ENCODE data around the gene NANS. TPM values are rescaled to one million over a fixed set of nuclear protein-coding genes. Genes with fewer than 3 reads are reported as not detected.
"Not testable (repeated sequence)": the region's sequence is repeated elsewhere in the genome, so short reads cannot be mapped to it uniquely, and the experiment has no call there.

The NANS gene
- total RNA-seq, 1 donor from 2014 or later, result 44.4 TPM

- Histone ChIP-seq H2AFZ (ENCODE audit: low read depth, low read length) (no peak overlapping the region), H3K4me1 (ENCODE audit: insufficient read depth, low read length) (no peaks in the 10 kb centered on the region), H3K79me2 (ENCODE audit: insufficient read depth, low read length) (no peaks in the 10 kb centered on the region), H3K36me3 (ENCODE audit: insufficient read depth, low read length) (no peaks in the 10 kb centered on the region), H3K27me3 (ENCODE audit: insufficient read depth, low read length) (no peaks in the 10 kb centered on the region), H3K9ac (ENCODE audit: low read length) (no peak overlapping the region), H3K4me3 (ENCODE audit: insufficient read depth, low read depth, low read length) (no peak overlapping the region), H3K4me2 (ENCODE audit: low read length) (no peak overlapping the region), H3K9me3 (ENCODE audit: insufficient read depth, low read depth, low read length) (no peaks in the 10 kb centered on the region), H3K27ac (ENCODE audit: low read depth, low read length) (no peak overlapping the region), H4K20me1 (ENCODE audit: insufficient read depth, low read length) (no peaks in the 10 kb centered on the region)
- no peak for DNase-seq (ENCODE audit: low read depth)
- Mint-ChIP-seq H3K36me3 (ENCODE audit: low read depth, unreplicated experiment) (peaks cover 16% of the 10 kb centered on the region), H3K4me3 (ENCODE audit: unreplicated experiment) (no peak overlapping the region), H3K27ac (ENCODE audit: unreplicated experiment) (no peak overlapping the region), H3K27me3 (ENCODE audit: low read depth, unreplicated experiment) (no peaks in the 10 kb centered on the region), H3K4me1 (ENCODE audit: low read depth, unreplicated experiment) (no peaks in the 10 kb centered on the region), H3K9me3 (ENCODE audit: unreplicated experiment) (peaks cover 3% of the 10 kb centered on the region)
- FAIRE-seq, result no peak
- TF ChIP-seq CTCF (IDR thresholded peaks at IDR 0.05; ENCODE audit: insufficient read depth, low read depth, low read length) (no peak), EZH2 (IDR thresholded peaks at IDR 0.05; ENCODE audit: insufficient read depth, low read length) (no peak)
Measured at GRCh38 chr9:98107926-98108325, 51.4 kb downstream of the NANS start.

- Histone ChIP-seq H3K27me3 (ENCODE audit: insufficient read depth, low read length) (no peaks in the 10 kb centered on the region), H3K4me3 (ENCODE audit: insufficient read depth, low read depth, low read length) (no peak overlapping the region), H3K4me1 (ENCODE audit: insufficient read depth, low read length) (no peaks in the 10 kb centered on the region), H3K9me3 (ENCODE audit: insufficient read depth, low read depth, low read length) (no peaks in the 10 kb centered on the region), H3K9ac (ENCODE audit: low read length) (no peak overlapping the region), H3K79me2 (ENCODE audit: insufficient read depth, low read length) (no peaks in the 10 kb centered on the region), H4K20me1 (ENCODE audit: insufficient read depth, low read length) (no peaks in the 10 kb centered on the region), H3K27ac (ENCODE audit: low read depth, low read length) (no peak overlapping the region), H3K4me2 (ENCODE audit: low read length) (no peak overlapping the region), H3K36me3 (ENCODE audit: insufficient read depth, low read length) (no peaks in the 10 kb centered on the region), H2AFZ (ENCODE audit: low read depth, low read length) (no peak overlapping the region)
- TF ChIP-seq CTCF (IDR thresholded peaks at IDR 0.05; ENCODE audit: insufficient read depth, low read depth, low read length), result no peak
- no peak for TF ChIP-seq EZH2 (IDR thresholded peaks at IDR 0.05; ENCODE audit: insufficient read depth, low read length)
- no peak for FAIRE-seq
- H3K4me1 Mint-ChIP-seq (ENCODE audit: low read depth, unreplicated experiment), result no peaks in the 10 kb centered on the region
- no peaks in the 10 kb centered on the region for H3K27me3 Mint-ChIP-seq (ENCODE audit: low read depth, unreplicated experiment)
- peaks cover 3% of the 10 kb centered on the region for H3K9me3 Mint-ChIP-seq (ENCODE audit: unreplicated experiment)
- H3K36me3 Mint-ChIP-seq (ENCODE audit: low read depth, unreplicated experiment), result peaks cover 16% of the 10 kb centered on the region
- no peak overlapping the region for H3K4me3 Mint-ChIP-seq (ENCODE audit: unreplicated experiment)
- no peak overlapping the region for H3K27ac Mint-ChIP-seq (ENCODE audit: unreplicated experiment)
- no peak for DNase-seq (ENCODE audit: low read depth)
Measured at GRCh38 chr9:98108531-98109031, 52.0 kb downstream of the NANS start.

- no peaks in the 10 kb centered on the region for H3K27me3 ChIP-seq (ENCODE audit: insufficient read depth, low read length)
Measured at GRCh38 chr9:98109052-98109451, 52.5 kb downstream of the NANS start.

GRCh38 chr9:98117097-98117496 is 60.6 kb downstream of the NANS start:
- not testable (repeated sequence) for H3K27ac ChIP-seq (ENCODE audit: low read depth, low read length); H3K9ac ChIP-seq (ENCODE audit: low read length); H2AFZ ChIP-seq (ENCODE audit: low read depth, low read length); H3K4me3 ChIP-seq (ENCODE audit: insufficient read depth, low read depth, low read length); H3K36me3 ChIP-seq (ENCODE audit: insufficient read depth, low read length); H4K20me1 ChIP-seq (ENCODE audit: insufficient read depth, low read length); H3K4me1 Mint-ChIP-seq (ENCODE audit: low read depth, unreplicated experiment); H3K4me1 ChIP-seq (ENCODE audit: insufficient read depth, low read length); H3K27me3 ChIP-seq (ENCODE audit: insufficient read depth, low read length); H3K4me2 ChIP-seq (ENCODE audit: low read length); FAIRE-seq; DNase-seq (ENCODE audit: low read depth); H3K79me2 ChIP-seq (ENCODE audit: insufficient read depth, low read length); H3K9me3 ChIP-seq (ENCODE audit: insufficient read depth, low read depth, low read length); H3K27ac Mint-ChIP-seq (ENCODE audit: unreplicated experiment); H3K27me3 Mint-ChIP-seq (ENCODE audit: low read depth, unreplicated experiment); H3K36me3 Mint-ChIP-seq (ENCODE audit: low read depth, unreplicated experiment); H3K4me3 Mint-ChIP-seq (ENCODE audit: unreplicated experiment); H3K9me3 Mint-ChIP-seq (ENCODE audit: unreplicated experiment)

More at GRCh38 chr9:98109052-98109451, 52.5 kb downstream of the NANS start:
- H3K9me3 ChIP-seq (ENCODE audit: insufficient read depth, low read depth, low read length), result no peaks in the 10 kb centered on the region
- no peaks in the 10 kb centered on the region for H3K4me1 ChIP-seq (ENCODE audit: insufficient read depth, low read length)
- no peak for TF ChIP-seq CTCF (IDR thresholded peaks at IDR 0.05; ENCODE audit: insufficient read depth, low read depth, low read length)
- TF ChIP-seq EZH2 (IDR thresholded peaks at IDR 0.05; ENCODE audit: insufficient read depth, low read length), result no peak
- no peak overlapping the region for H3K4me2 ChIP-seq (ENCODE audit: low read length)
- H3K79me2 ChIP-seq (ENCODE audit: insufficient read depth, low read length), result no peaks in the 10 kb centered on the region
- H3K9me3 Mint-ChIP-seq (ENCODE audit: unreplicated experiment), result peaks cover 3% of the 10 kb centered on the region
- H4K20me1 ChIP-seq (ENCODE audit: insufficient read depth, low read length), result no peaks in the 10 kb centered on the region
- FAIRE-seq (no peak), DNase-seq (ENCODE audit: low read depth) (no peak)
- H3K9ac ChIP-seq (ENCODE audit: low read length), result no peak overlapping the region
- H3K36me3 ChIP-seq (ENCODE audit: insufficient read depth, low read length), result no peaks in the 10 kb centered on the region
- no peak overlapping the region for H3K4me3 Mint-ChIP-seq (ENCODE audit: unreplicated experiment)
- H2AFZ ChIP-seq (ENCODE audit: low read depth, low read length), result no peak overlapping the region
- no peak overlapping the region for H3K4me3 ChIP-seq (ENCODE audit: insufficient read depth, low read depth, low read length)
- peaks cover 16% of the 10 kb centered on the region for H3K36me3 Mint-ChIP-seq (ENCODE audit: low read depth, unreplicated experiment)
- no peaks in the 10 kb centered on the region for H3K27me3 Mint-ChIP-seq (ENCODE audit: low read depth, unreplicated experiment)
- no peaks in the 10 kb centered on the region for H3K4me1 Mint-ChIP-seq (ENCODE audit: low read depth, unreplicated experiment)
- no peak overlapping the region for H3K27ac Mint-ChIP-seq (ENCODE audit: unreplicated experiment)
- no peak overlapping the region for H3K27ac ChIP-seq (ENCODE audit: low read depth, low read length)
